HEK293 (cell line): ENCODE results near the gene MARK3.

Experiments used
- CTCF ChIP-seq: fragments of 450-650 bp; formaldehyde crosslinking; IDR thresholded peaks from 2 replicates; pipeline ENCODE4 v1.5.1; 2016; ENCODE audit warnings: missing biosample characterization, missing genetic modification characterization
- GLI2 ChIP-seq: fragments of 450-650 bp; formaldehyde crosslinking; IDR thresholded peaks from 2 replicates; pipeline ENCODE4; 2017; ENCODE audit warnings: missing biosample characterization, missing genetic modification characterization, low read depth, borderline replicate concordance
- ZNF114 ChIP-seq: fragments of 450-650 bp; formaldehyde crosslinking; IDR thresholded peaks from 2 replicates; pipeline ENCODE4 v1.5.0; 2017; ENCODE audit warnings: missing biosample characterization, missing genetic modification characterization
- ZNF311 ChIP-seq: fragments of 450-650 bp; formaldehyde crosslinking; IDR thresholded peaks from 2 replicates; pipeline ENCODE4 v1.5.1; 2017; ENCODE audit warnings: missing biosample characterization, missing genetic modification characterization, borderline replicate concordance

GRCh38 chr14:103519837-103520212 is 134.6 kb downstream of the MARK3 start:
- TF ChIP-seq ZNF311 (tag by site-specific recombination) (no peak), CTCF (tag by site-specific recombination) (no peak), ZNF114 (tag by site-specific recombination) (no peak), GLI2 (tag by site-specific recombination) (no peak)
